ENCODE data around the gene RDH13. TPM values are rescaled to one million over a fixed set of nuclear protein-coding genes. Genes with fewer than 3 reads are reported as not detected.
A peak's percentile ranks its signal among the peaks of the same experiment; 100 is the strongest.

RDH13 gene
- total and polyA plus RNA-seq, 2 of the 8 experiments (the other 6 are each of a cell fraction or from before 2014, with no cell fraction given): 15.9 to 31.5 TPM

DNA sequence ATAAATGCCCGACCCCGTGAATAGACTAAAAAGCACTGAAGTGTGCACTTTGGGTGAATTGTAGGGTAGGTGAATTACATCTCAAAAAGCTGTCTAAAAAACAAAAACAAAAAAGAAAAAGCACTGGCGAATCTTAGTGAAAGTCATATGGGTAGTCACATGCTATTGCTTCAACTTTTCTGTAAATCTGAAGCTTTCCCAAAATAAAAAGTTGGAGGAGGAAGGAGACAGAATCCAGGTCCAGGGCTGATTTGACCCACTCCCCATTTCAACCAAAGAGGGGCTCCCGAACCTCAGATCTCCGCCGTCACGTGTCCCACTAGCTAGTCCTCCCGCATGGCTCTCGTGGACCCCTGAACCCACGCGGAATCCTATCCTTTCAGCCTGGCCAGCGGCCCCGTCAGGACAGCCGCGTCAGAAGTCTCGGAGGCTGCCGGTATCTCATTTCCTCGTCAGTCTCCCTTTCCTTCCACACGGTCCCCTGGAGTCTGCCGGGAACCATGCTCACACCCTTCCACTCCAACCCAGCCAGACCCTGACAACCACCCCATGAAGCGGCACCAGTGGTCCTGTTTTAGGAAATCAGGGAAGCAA is 48.4 kb upstream of the RDH13 start:
- Histone ChIP-seq H3K9me3 (ENCODE audit: insufficient read depth in 2 of 2, low read depth in 1 of 2, low read length in 1 of 2) (no peaks in the 10 kb centered on the region), H4K5ac (ENCODE audit: insufficient read length, low read depth, low read length) (no peak overlapping the region), H3K27me3 (replicated peaks in 1 of 4; ENCODE audit: control insufficient read depth in 3 of 4, extremely low read depth in 1 of 4, insufficient read depth in 3 of 4, low read length in 3 of 4) (no peaks in the 10 kb centered on the region), H3K9ac (replicated peaks in 1 of 4; ENCODE audit: extremely low read depth in 1 of 4, low read depth in 3 of 4, low read length in 3 of 4) (no peak overlapping the region), H4K20me1 (replicated peaks in 1 of 2; ENCODE audit: control insufficient read depth in 1 of 2, insufficient read depth in 2 of 2, low read length in 2 of 2) (peaks cover 20 to 26% of the 10 kb centered on the region in 2 experiments), H3K4me1 (replicated peaks in 1 of 4; ENCODE audit: control insufficient read depth in 3 of 4, insufficient read depth in 4 of 4, low read length in 3 of 4) (peaks cover 0 to 15% (median 10%) of the 10 kb centered on the region in 4 experiments; a peak in 5 of 7 replicates), H3K23me2 (ENCODE audit: low read depth, low read length) (peaks cover 5% of the 10 kb centered on the region; the same call in 1 of the 2 replicates), H3K79me1 (ENCODE audit: low read depth, low read length) (peaks cover 33% of the 10 kb centered on the region), H3K79me2 (ENCODE audit: control insufficient read depth in 1 of 2, insufficient read depth in 2 of 2, low read length in 2 of 2) (peaks cover 0 to 26% of the 10 kb centered on the region in 2 experiments; a peak in 2 of 4 replicates), H3K56ac (replicated peaks; ENCODE audit: insufficient read length, low read depth, low read length) (no peak overlapping the region), H2AFZ (ENCODE audit: low read length) (no peak overlapping the region), H3K18ac (ENCODE audit: extremely low read depth, low read length) (no peak overlapping the region), H2BK20ac (ENCODE audit: low read length) (no peak overlapping the region), H2BK12ac (ENCODE audit: low read depth, low read length) (0 out of 2 replicates have a peak overlapping the region, but pooled peaks have one; percentile 27), H3K23ac (ENCODE audit: insufficient read length) (no peak overlapping the region), H3K36me3 (ENCODE audit: control insufficient read depth in 2 of 4, insufficient read depth in 4 of 4, low read length in 3 of 4) (peaks cover 0 to 4% (median 0%) of the 10 kb centered on the region in 4 experiments; a peak in 1 of 8 replicates), H2BK5ac (ENCODE audit: low read depth, low read length) (no peak overlapping the region), H3K27ac (ENCODE audit: low read depth, low read length) (no peak overlapping the region), H2BK120ac (replicated peaks; ENCODE audit: low read depth, low read length) (no peak overlapping the region), H3K4ac (replicated peaks; ENCODE audit: insufficient read length, low read depth, low read length) (no peak overlapping the region), H3K14ac (ENCODE audit: insufficient read length) (no peak overlapping the region), H3K4me2 (ENCODE audit: insufficient read depth in 1 of 2, low read depth in 2 of 2, low read length in 2 of 2) (no peak overlapping the region), H2AK5ac (ENCODE audit: low read depth, low read length) (no peak overlapping the region), H2BK15ac (ENCODE audit: low read length) (no peak overlapping the region), H4K91ac (replicated peaks; ENCODE audit: insufficient read length, low read length) (no peak overlapping the region), H4K8ac (ENCODE audit: extremely low read depth, insufficient read depth, low read length) (no peak overlapping the region), H3K4me3 (ENCODE audit: extremely low read depth in 1 of 4, insufficient read depth in 2 of 4, low read depth in 3 of 4, low read length in 4 of 4) (no peak overlapping the region)
- FAIRE-seq (no peak), DNase-seq (ENCODE audit: low read depth in 1 of 2, low spot score in 2 of 2) (no peak)
- CTCF ChIA-PET (ENCODE audit: partially characterized antibody): interaction anchor here (0.6 to 1.2 kb wide), 5 partner anchors 9 to 63 kb away, joined by 3 to 4 read pairs (median 3); no protein-coding TSS in a partner anchor
- POLR2A ChIA-PET (ENCODE audit: partially characterized antibody): interaction anchor here (1.0 kb wide), 1 partner anchor 12 kb away, joined by 3 read pairs; no protein-coding TSS in a partner anchor
- no peak for TF ChIP-seq TAF7 (optimal IDR thresholded peaks at IDR 0.05; ENCODE audit: borderline replicate concordance, low read depth, low read length)
- TF ChIP-seq PHF8 (conservative IDR thresholded peaks at IDR 0.05; ENCODE audit: low read depth, low read length): no peak
- no peak for TF ChIP-seq YY1 (IDR thresholded peaks at IDR 0.05; ENCODE audit: low read depth, low read length)
- no peak for TF ChIP-seq MAFK (IDR thresholded peaks at IDR 0.05; ENCODE audit: low read depth, low read length)
- no peak for TF ChIP-seq POU5F1 (IDR thresholded peaks at IDR 0.05; ENCODE audit: low read depth, low read length)
- no peak for TF ChIP-seq JUN (IDR thresholded peaks at IDR 0.05; ENCODE audit: low read depth, low read length)
- TF ChIP-seq CBX5 (IDR thresholded peaks at IDR 0.05; ENCODE audit: low read depth, low read length): no peak
- WGBS, 2 experiments (ENCODE audit: extremely low coverage in 1 of 2, insufficient coverage in 1 of 2, insufficient read length in 1 of 2, insufficient replicate concordance in 2 of 2, low coverage in 1 of 2, low lambda C conversion rate in 2 of 2, missing lambda C conversion rate in 1 of 2): 90% methylated on average over 21 of the region's 21 CpGs; no CpG with 5 or more reads in 1 of the 2 experiments
